HepG2 (cell line): ENCODE data around the gene SLC22A7. TPM values are rescaled to one million over a fixed set of nuclear protein-coding genes. Genes with fewer than 3 reads are reported as not detected.
A peak's percentile ranks its signal among the peaks of the same experiment; 100 is the strongest.

Experiments
- GRHL1 ChIP-seq: sonication (generic); formaldehyde crosslinking; conservative IDR thresholded peaks from 2 replicates; pipeline ENCODE4 v1.8.0; 2022; ENCODE audit warnings: missing genetic modification reagents
- HNRNPL ChIP-seq: fragments of 200-400 bp; formaldehyde crosslinking; IDR thresholded peaks from 2 replicates; pipeline ENCODE4 v1.6.1; 2017; ENCODE audit warnings: mild to moderate bottlenecking, low read depth, low read length
- NFKB2 ChIP-seq: sonication (generic); formaldehyde crosslinking; IDR thresholded peaks from 2 replicates; pipeline ENCODE4 v1.4.0; 2020; ENCODE audit warnings: missing genetic modification reagents, borderline replicate concordance
- REXO4 ChIP-seq: sonication (generic); formaldehyde crosslinking; IDR thresholded peaks from 2 replicates; pipeline ENCODE4 v1.8.0; 2022; ENCODE audit warnings: missing genetic modification reagents, mild to moderate bottlenecking, borderline replicate concordance
- ZNF18 ChIP-seq: sonication (generic); formaldehyde crosslinking; IDR thresholded peaks from 2 replicates; pipeline ENCODE4 v1.8.0; 2022; ENCODE audit warnings: mild to moderate bottlenecking, missing genetic modification reagents; ENCODE audit not compliant: insufficient replicate concordance
- ZNF180 ChIP-seq: sonication (generic); formaldehyde crosslinking; IDR thresholded peaks from 2 replicates; pipeline ENCODE4 v1.4.0; 2020; ENCODE audit warnings: low read depth, missing genetic modification reagents, borderline replicate concordance
- ZNF468 ChIP-seq: sonication (generic); formaldehyde crosslinking; IDR thresholded peaks from 2 replicates; pipeline ENCODE4 v1.8.0; 2022; ENCODE audit warnings: mild to moderate bottlenecking, moderate library complexity, missing genetic modification reagents
- ZNF614 ChIP-seq: IDR thresholded peaks from 2 replicates; pipeline ENCODE4 v1.6.1; 2018; ENCODE audit warnings: missing biosample characterization, missing genetic modification reagents, inconsistent platforms, borderline replicate concordance
- ZNF709 ChIP-seq: sonication (generic); formaldehyde crosslinking; IDR thresholded peaks from 2 replicates; pipeline ENCODE4 v1.5.0; 2020; ENCODE audit warnings: mild to moderate bottlenecking, missing genetic modification reagents
- ZNF775 ChIP-seq: sonication (generic); formaldehyde crosslinking; IDR thresholded peaks from 2 replicates; pipeline ENCODE4 v1.4.0; 2020; ENCODE audit warnings: missing genetic modification reagents, mild to moderate bottlenecking, moderate library complexity, borderline replicate concordance
- ZSCAN12 ChIP-seq: sonication (generic); formaldehyde crosslinking; IDR thresholded peaks from 2 replicates; pipeline ENCODE4 v1.9.0; 2021; ENCODE audit warnings: mild to moderate bottlenecking, missing genetic modification reagents
- polyA plus RNA-seq, 8 experiments: library from polyadenylated mRNA; depleted of rRNA in 3 of 8; stranded (reverse) in 7 of 8; unstranded in 1 of 8; fragments of >200 nt; fragmentation: Illumina TruSeq in 4 of 8; extraction: Trizol in 4 of 8; gene quantifications; 2 replicates each; pipeline versions ENCODE4 v1.2.1 to v1.2.3, GENCODE V29; 2011 to 2016; ENCODE audit warnings: low read depth in 4 of 8, missing spikeins in 1 of 8, mixed read lengths in 1 of 8; ENCODE audit not compliant: insufficient read depth in 1 of 8
- total RNA-seq, 5 experiments: library from RNA; depleted of rRNA; stranded (reverse); fragments of >200 nt; fragmentation: Illumina TruSeq; extraction: Trizol; gene quantifications; 2 replicates each; pipeline ENCODE4 v1.2.3, GENCODE V29; 2016; ENCODE audit warnings: low read depth in 1 of 5
- TF ChIP-seq, protein P1 (sequence below): sonication (generic); formaldehyde crosslinking; conservative IDR thresholded peaks from 2 replicates; pipeline ENCODE4 v1.5.0; 2020; ENCODE audit warnings: missing genetic modification reagents
- TF ChIP-seq, protein P2 (sequence below): sonication (generic); formaldehyde crosslinking; IDR thresholded peaks from 2 replicates; pipeline ENCODE4 v1.4.0; 2020; ENCODE audit warnings: missing genetic modification reagents
- TF ChIP-seq, protein P3 (sequence below): sonication (generic); formaldehyde crosslinking; IDR thresholded peaks from 2 replicates; pipeline ENCODE4 v1.9.0; 2021; ENCODE audit warnings: missing genetic modification reagents, mild to moderate bottlenecking, borderline replicate concordance
- TF ChIP-seq, protein P4 (sequence below): IDR thresholded peaks from 2 replicates; pipeline ENCODE4 v1.6.1; 2016
- TF ChIP-seq, protein P5 (sequence below): IDR thresholded peaks from 2 replicates; pipeline ENCODE4 v1.6.1; 2012; ENCODE audit warnings: low read depth, low read length, improper control_type of control experiment

Gene SLC22A7
- total and polyA plus RNA-seq, 2 of the 13 experiments (the other 11 are each of a cell fraction or from before 2014, with no cell fraction given) = 5.3 to 22.6 TPM

DNA sequence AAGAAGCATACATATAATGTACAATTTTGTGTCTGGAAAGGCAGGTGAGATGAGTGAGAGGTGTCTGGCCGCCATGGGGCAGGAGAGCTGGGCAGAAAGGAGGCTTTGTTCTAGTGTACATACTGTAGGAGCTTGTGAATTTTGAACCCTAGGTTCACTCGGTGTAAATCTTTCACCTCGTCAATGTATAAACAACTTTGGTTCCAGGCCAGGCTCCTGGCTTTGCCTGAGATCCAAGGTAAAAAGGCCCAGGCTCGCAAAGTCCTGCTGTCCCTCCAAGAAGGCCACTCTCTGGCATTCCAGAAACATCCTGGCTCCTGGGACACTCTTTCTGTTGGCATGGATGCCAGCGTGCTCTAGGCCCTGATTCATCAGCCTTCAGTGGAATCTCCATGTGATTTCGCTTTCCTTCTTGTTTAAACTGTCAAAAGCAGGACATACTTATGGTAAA is 7.1 kb upstream of the SLC22A7 start (continued):
- TF ChIP-seq, protein P1, sequence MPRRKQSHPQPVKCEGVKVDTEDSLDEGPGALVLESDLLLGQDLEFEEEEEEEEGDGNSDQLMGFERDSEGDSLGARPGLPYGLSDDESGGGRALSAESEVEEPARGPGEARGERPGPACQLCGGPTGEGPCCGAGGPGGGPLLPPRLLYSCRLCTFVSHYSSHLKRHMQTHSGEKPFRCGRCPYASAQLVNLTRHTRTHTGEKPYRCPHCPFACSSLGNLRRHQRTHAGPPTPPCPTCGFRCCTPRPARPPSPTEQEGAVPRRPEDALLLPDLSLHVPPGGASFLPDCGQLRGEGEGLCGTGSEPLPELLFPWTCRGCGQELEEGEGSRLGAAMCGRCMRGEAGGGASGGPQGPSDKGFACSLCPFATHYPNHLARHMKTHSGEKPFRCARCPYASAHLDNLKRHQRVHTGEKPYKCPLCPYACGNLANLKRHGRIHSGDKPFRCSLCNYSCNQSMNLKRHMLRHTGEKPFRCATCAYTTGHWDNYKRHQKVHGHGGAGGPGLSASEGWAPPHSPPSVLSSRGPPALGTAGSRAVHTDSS = no peak
- TF ChIP-seq ZNF614 (CRISPR knock-in tag) (peak; percentile 54; the same call in 1 of the 2 replicates), REXO4 (CRISPR knock-in tag) (0 out of 2 replicates have a peak, but pooled peaks have one; percentile 34), ZNF775 (CRISPR knock-in tag) (no peak), ZSCAN12 (peak; percentile 88; the same call in 1 of the 2 replicates), ZNF468 (CRISPR knock-in tag) (0 out of 2 replicates have a peak, but pooled peaks have one; percentile 47), ZNF709 (no peak), ZNF180 (CRISPR knock-in tag) (no peak), NFKB2 (CRISPR knock-in tag) (no peak), GRHL1 (CRISPR knock-in tag) (no peak), ZNF18 (CRISPR knock-in tag) (no peak), HNRNPL (0 out of 2 replicates have a peak, but pooled peaks have one; percentile 18)
- TF ChIP-seq, protein P2, sequence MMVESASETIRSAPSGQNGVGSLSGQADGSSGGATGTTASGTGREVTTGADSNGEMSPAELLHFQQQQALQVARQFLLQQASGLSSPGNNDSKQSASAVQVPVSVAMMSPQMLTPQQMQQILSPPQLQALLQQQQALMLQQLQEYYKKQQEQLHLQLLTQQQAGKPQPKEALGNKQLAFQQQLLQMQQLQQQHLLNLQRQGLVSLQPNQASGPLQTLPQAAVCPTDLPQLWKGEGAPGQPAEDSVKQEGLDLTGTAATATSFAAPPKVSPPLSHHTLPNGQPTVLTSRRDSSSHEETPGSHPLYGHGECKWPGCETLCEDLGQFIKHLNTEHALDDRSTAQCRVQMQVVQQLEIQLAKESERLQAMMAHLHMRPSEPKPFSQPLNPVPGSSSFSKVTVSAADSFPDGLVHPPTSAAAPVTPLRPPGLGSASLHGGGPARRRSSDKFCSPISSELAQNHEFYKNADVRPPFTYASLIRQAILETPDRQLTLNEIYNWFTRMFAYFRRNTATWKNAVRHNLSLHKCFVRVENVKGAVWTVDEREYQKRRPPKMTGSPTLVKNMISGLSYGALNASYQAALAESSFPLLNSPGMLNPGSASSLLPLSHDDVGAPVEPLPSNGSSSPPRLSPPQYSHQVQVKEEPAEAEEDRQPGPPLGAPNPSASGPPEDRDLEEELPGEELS = peak; percentile 91
- TF ChIP-seq, protein P3, sequence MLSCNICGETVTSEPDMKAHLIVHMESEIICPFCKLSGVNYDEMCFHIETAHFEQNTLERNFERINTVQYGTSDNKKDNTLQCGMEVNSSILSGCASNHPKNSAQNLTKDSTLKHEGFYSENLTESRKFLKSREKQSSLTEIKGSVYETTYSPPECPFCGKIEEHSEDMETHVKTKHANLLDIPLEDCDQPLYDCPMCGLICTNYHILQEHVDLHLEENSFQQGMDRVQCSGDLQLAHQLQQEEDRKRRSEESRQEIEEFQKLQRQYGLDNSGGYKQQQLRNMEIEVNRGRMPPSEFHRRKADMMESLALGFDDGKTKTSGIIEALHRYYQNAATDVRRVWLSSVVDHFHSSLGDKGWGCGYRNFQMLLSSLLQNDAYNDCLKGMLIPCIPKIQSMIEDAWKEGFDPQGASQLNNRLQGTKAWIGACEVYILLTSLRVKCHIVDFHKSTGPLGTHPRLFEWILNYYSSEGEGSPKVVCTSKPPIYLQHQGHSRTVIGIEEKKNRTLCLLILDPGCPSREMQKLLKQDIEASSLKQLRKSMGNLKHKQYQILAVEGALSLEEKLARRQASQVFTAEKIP = no peak
- TF ChIP-seq, protein P4, sequence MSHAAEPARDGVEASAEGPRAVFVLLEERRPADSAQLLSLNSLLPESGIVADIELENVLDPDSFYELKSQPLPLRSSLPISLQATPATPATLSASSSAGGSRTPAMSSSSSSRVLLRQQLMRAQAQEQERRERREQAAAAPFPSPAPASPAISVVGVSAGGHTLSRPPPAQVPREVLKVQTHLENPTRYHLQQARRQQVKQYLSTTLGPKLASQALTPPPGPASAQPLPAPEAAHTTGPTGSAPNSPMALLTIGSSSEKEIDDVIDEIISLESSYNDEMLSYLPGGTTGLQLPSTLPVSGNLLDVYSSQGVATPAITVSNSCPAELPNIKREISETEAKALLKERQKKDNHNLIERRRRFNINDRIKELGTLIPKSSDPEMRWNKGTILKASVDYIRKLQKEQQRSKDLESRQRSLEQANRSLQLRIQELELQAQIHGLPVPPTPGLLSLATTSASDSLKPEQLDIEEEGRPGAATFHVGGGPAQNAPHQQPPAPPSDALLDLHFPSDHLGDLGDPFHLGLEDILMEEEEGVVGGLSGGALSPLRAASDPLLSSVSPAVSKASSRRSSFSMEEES (CRISPR knock-in tag) = peak; percentile 58
- TF ChIP-seq, protein P5, sequence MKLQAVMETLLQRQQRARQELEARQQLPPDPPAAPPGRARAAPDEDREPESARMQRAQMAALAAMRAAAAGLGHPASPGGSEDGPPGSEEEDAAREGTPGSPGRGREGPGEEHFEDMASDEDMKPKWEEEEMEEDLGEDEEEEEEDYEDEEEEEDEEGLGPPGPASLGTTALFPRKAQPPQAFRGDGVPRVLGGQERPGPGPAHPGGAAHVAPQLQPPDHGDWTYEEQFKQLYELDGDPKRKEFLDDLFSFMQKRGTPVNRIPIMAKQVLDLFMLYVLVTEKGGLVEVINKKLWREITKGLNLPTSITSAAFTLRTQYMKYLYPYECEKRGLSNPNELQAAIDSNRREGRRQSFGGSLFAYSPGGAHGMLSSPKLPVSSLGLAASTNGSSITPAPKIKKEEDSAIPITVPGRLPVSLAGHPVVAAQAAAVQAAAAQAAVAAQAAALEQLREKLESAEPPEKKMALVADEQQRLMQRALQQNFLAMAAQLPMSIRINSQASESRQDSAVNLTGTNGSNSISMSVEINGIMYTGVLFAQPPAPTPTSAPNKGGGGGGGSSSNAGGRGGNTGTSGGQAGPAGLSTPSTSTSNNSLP = no peak; the same call in 1 of the 2 replicates
